ENCODE data around the gene RDH11. TPM values are rescaled to one million over a fixed set of nuclear protein-coding genes. Genes with fewer than 3 reads are reported as not detected.
"Not testable (repeated sequence)": the region's sequence is repeated elsewhere in the genome, so short reads cannot be mapped to it uniquely, and the experiment has no call there.

Gene RDH11
- total RNA-seq, 1 donor from 2014 or later = 12.5 TPM

DNA sequence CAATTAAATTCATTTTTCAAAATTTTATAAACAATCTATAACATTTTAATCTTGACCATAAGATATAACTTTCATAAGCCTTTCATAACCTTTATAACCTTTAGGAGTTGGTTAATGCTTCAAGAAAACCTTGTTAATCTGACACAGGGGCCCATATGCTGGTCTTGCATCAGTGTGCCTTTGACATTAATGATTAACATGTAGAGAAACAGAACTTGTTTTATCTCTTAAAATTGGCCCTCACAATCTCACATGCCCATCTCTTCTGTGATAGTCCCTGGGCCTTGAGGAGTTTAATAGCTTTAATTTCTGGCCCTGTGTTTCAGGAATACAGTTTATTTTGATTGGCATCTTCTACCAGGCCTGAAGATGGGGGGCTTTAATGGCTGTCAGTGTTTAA is 13.8 kb upstream of the RDH11 start:
- intact Hi-C loops (cut with micrococcal nuclease) = not testable (repeated sequence)

GRCh38 chr14:67705211-67705610 is 9.6 kb upstream of the RDH11 start:
- DNase-seq (no peak), ATAC-seq (no peak)
- intact Hi-C loops (cut with micrococcal nuclease) = no loop called here

More for the DNA sequence above, 13.8 kb upstream of the RDH11 start:
- not testable (repeated sequence) for DNase-seq, ATAC-seq

DNA sequence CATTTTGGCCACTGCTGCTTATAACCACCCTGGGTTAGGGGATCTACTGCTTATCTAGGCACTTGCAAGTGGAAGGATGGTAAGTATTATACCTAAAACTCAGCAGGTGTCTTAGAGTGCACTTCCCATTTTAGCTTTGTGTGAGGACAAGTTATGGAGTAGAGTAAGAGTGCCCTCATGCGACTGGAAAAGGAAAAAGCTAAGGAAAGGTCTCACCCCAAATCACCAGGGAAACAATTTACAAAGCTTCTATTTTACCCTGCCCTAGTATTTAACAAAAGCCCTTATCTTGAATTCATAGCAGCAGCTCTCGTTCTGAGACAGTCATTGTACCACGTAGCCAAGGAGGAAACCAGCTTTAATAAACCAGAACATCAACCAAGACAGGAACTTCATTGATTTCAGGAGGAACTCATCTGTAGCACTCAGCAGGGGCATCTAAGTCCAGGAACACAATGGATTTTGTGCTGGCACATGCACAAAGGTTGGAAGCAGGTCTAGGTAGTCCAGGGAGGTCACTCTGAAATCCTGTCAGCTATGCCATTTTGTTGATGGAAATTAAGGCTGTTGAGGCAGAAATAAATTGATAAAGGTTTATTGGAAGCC is 9.0 kb upstream of the RDH11 start:
- intact Hi-C loops (cut with micrococcal nuclease) = no loop called here
- ATAC-seq (peak; percentile 74), DNase-seq (no peak)

GRCh38 chr14:67703997-67704396 is 8.4 kb upstream of the RDH11 start:
- DNase-seq (no peak), ATAC-seq (no peak)
- intact Hi-C loops (cut with micrococcal nuclease) = no loop called here

GRCh38 chr14:67701492-67701891 is 5.9 kb upstream of the RDH11 start, which contains the start of gene RDH12:
Gene RDH12 (plus strand): TSS chr14:67701886. CDS start chr14:67722643, 20,757 bp downstream.
- intact Hi-C loops (cut with micrococcal nuclease); ATAC-seq; DNase-seq: not testable (repeated sequence)

- no peak for DNase-seq
- intact Hi-C loops (cut with micrococcal nuclease) = no loop called here
- ATAC-seq = no peak
Measured at GRCh38 chr14:67698179-67698578, 2.6 kb upstream of the RDH11 start.

DNA sequence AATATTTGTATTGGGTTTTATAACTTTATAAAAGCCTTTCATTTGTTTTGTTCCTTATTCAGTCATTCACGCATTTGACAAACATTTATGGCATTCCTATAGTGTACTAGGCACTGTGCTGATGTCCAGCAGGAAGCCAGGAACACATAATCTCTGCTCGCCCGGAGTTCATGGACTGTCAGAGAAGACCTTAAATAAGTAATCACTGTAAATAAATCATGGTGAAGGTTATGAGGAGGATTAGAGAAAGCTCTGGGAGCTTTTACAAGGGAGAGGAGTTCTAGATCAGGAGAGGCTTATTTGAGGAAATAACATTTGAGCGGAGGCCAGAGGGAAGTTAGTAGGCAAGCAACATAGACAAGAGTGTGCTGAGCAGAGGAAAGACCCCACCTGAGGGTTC is 1.4 kb upstream of the RDH11 start:
- no peak for ATAC-seq
- no peak for DNase-seq
- intact Hi-C loops (cut with micrococcal nuclease) = no loop called here

GRCh38 chr14:67694791-67695393 is 672 bp downstream of the RDH11 start:
- intact Hi-C loops (cut with micrococcal nuclease) = no loop called here
- DNase-seq (no peak), ATAC-seq (peak; percentile 63)

- DNase-seq (no peak), ATAC-seq (no peak)
- intact Hi-C loops (cut with micrococcal nuclease) = no loop called here
Measured at GRCh38 chr14:67690011-67690410, 5.6 kb downstream of the RDH11 start.

GRCh38 chr14:67683842-67684241 is 11.7 kb downstream of the RDH11 start:
- DNase-seq (no peak), ATAC-seq (no peak)
- intact Hi-C loops (cut with micrococcal nuclease) = no loop called here

GRCh38 chr14:67680941-67681340 is 14.6 kb downstream of the RDH11 start:
- DNase-seq (no peak), ATAC-seq (no peak)
- intact Hi-C loops (cut with micrococcal nuclease) = no loop called here

DNA sequence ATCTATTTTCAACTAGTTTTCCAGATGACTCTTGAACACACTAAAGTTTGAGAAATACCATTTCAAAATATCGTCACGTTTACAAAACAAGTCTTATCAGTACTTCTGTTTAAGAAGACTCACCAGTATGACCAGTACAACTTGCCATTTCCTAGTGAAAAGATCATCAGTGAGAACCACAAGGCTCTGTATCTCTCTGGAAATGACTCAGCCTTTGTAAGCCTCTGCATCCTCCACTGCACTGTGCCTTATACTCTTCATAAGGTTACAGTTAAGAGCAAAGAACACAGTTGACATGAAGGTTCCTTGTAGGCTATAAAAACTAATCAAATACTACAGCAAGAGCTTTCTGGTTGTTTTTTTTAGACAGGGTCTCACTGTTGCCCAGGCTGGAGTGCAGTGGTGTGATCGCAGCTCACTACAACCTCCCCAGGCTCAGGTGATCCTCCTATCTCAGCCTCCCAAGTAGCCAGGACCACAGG is 15.4 kb downstream of the RDH11 start:
- DNase-seq = no peak
- ATAC-seq = no peak
- intact Hi-C loops (cut with micrococcal nuclease) = no loop called here

GRCh38 chr14:67679006-67679405 is 16.6 kb downstream of the RDH11 start:
- intact Hi-C loops (cut with micrococcal nuclease) = no loop called here
- DNase-seq (no peak), ATAC-seq (no peak)

DNA sequence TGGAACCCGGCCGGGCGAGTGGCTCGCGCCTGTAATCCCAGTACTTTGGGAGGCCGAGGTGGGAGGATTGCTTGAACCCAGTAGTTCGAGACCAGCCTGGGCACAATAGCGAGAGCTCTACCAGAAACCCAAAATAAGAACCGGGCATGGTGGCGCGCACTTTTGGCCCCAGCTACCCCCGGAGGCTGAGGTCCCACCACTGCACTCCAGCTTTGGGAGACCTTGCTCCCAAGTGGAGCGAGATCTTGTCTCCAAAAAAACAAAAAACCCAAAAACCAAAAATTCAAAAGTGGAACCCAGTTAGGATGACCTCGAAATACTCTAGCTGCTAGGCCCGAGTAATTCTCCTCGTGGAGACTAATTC is 20.4 kb downstream of the RDH11 start:
- DNase-seq = no peak
- intact Hi-C loops (cut with micrococcal nuclease) = no loop called here
- ATAC-seq = no peak

DNA sequence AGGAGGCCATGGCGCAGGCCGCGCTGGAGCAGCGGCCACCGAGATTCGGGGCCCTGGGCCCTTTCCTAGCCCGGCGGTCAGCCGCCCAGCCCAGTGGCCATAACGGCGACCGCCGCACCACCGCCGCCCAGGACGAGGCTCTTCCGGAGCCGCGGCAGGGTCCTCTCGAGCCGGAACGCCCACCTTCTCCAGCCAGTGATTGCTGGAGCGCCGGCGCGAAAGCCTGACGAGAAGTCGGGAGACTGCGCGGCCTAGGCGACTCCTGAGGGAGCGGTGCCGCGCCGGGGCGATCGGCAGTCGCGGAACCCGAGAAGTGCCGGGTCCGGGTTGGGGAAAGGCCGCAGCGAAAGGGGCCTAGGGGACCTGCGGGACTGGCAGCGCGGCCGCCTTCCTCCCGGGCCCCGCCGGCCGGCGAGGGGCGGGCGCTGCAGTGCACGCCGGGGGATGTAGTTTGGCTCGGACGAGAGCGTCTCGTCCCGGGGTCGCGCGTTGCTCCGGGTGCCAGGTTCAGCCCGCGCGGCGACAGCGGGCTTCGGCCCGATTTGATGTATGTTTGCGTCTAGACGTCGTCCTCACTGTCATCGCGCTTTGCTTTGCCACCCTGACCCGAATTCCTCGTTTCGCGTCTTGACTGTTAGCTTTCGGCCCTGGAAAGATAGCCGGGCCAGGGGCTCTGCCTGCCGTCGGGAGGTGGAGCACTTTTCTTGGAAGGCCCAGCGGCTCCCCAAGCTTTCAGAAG is 20.9 kb downstream of the RDH11 start, which contains the start of gene VTI1B:
Gene VTI1B (minus strand): TSS at position 153 of the 739 bp plus-strand sequence. CDS start 143 bp downstream, at position 10.
- intact Hi-C loops (cut with micrococcal nuclease) = no loop called here
- ATAC-seq = peak; percentile 98

GRCh38 chr14:67674139-67674479 is 21.5 kb downstream of the RDH11 start:
- ATAC-seq (peak; percentile 89), DNase-seq (peak; percentile 82)
- intact Hi-C loops (cut with micrococcal nuclease) = no loop called here

More for the DNA sequence above, 20.9 kb downstream of the RDH11 start, which contains the start of gene VTI1B:
- DNase-seq = peak; percentile 89

DNA sequence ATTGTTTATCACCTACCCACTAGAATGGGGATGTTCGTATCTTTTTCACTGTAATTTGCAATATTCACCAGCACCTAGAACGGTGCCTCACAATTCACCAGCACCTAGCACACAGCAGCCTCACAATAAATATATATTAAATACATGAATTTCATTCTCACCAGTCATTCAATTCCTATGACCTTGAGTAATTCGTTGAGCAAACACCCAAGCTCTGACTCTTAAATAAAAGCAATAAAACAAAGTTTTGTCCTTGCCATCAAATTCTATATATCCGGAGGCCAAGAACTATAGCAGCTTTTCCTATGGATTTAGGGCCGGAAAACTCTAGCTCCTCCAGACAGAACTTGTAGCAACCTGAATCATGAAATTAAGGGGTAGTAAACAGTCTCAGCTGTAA is 22.1 kb downstream of the RDH11 start:
- no peak for DNase-seq
- intact Hi-C loops (cut with micrococcal nuclease) = no loop called here
- no peak for ATAC-seq

DNA sequence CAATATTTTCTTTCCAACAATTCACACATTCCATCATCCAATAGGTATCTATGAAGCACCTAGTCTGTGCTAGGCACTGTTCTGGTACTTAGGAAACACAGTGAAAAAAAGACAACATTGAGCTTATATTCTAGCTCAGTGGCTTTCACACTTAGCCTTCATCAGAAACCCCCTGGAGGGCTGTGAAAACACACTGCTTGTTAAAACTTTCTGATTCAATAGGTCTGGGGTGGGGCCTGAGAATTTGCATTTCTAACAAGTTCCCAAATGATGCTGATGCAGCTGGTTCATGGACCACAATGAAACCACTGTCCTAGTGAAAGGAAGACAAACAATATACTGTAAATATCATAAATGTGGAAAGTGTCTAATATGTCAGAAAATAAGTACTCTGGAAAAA is 27.0 kb downstream of the RDH11 start:
- DNase-seq (no peak), ATAC-seq (no peak)
- intact Hi-C loops (cut with micrococcal nuclease) = loop anchor here (5.0 kb wide), 1 partner anchor 51 kb away; the partner anchor contains the start of gene ARG2

DNA sequence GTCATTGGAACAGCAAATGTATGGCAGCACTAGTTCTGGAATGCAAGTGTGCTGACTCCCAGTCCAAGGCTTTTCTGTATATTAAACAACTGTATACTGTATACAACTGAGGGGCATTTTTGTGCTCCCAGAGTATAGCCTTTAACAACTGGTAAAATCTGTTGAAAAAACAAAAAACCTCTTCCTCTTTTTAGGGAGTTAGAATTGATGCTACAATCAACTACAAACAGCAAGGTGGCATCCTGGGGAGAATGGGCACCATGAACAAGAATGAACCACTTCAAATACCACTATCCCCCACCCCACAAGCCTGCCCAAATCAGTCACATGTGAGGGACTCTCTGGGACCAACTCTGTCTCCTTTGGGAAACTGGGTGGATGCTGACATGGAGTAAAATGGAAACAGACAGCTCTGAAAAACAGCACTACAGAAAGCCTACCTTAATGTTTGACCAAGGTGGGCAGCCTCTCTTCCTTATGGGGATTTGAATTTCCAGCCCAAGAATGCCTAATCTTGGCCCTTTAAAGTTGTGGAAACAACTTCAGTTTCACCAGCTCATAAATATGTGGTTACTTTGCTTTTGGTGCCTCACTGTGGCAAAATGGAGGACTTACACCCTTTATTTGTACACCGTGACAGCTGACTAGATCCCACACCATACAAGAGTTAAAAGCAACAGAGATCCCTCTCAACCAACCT is 28.7 kb downstream of the RDH11 start:
- DNase-seq (no peak), ATAC-seq (peak; percentile 72)
- intact Hi-C loops (cut with micrococcal nuclease) = loop anchor here (5.0 kb wide), 1 partner anchor 50 kb away; the partner anchor contains the start of gene ARG2

Data from left ventricle myocardium superior (tissue), 1 donor.